ENCODE measurements around the gene MVD. TPM values are rescaled to one million over a fixed set of nuclear protein-coding genes. Genes with fewer than 3 reads are reported as not detected.

MVD gene
- total and polyA plus RNA-seq, 8 donors, result 7.1 to 302 (median 45.9) TPM

DNA sequence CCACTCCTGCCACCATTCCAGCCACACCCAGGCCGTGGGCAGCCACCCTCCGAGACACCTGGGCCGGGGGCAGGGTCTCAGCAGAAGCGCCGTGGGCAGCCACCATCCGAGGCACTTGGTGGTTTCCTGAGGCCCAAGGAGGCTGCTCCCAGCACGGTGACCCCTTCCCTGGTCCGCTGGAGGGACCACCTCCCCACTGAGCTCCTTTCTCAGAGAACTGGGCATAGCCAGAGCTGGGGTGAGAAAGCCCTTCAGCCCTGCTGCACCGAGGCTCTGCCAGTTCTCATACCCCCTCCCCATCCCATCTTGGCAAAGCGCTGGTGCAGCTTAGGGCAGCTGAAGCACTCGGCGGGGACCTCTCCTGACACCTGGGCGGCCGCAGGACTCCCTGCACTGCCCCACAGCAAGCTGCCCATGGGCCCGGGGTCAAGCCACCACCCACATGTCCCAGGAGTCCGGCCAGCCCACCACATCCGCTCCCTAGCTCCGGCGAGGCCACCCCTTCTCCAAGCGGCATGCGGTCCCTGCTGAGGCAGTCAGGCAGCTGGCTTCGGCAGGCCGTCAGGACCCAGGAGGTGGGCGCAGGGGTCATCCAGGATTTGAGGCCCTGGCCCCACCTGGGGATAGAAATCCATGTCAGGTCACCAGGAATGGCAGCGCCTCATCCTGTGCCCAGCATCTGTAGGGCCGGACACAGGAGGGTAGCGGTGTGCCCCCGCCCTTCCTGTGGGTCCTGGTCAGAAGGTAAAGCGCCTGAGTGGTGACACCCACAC, 10.7 kb downstream of the MVD start:
- no peak for TF ChIP-seq POLR2A (IDR thresholded peaks at IDR 0.05)
- no peak for TF ChIP-seq POLR2AphosphoS5 (IDR thresholded peaks at IDR 0.05)
- TF ChIP-seq, protein P1, sequence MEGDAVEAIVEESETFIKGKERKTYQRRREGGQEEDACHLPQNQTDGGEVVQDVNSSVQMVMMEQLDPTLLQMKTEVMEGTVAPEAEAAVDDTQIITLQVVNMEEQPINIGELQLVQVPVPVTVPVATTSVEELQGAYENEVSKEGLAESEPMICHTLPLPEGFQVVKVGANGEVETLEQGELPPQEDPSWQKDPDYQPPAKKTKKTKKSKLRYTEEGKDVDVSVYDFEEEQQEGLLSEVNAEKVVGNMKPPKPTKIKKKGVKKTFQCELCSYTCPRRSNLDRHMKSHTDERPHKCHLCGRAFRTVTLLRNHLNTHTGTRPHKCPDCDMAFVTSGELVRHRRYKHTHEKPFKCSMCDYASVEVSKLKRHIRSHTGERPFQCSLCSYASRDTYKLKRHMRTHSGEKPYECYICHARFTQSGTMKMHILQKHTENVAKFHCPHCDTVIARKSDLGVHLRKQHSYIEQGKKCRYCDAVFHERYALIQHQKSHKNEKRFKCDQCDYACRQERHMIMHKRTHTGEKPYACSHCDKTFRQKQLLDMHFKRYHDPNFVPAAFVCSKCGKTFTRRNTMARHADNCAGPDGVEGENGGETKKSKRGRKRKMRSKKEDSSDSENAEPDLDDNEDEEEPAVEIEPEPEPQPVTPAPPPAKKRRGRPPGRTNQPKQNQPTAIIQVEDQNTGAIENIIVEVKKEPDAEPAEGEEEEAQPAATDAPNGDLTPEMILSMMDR (IDR thresholded peaks at IDR 0.05), result no peak
- no peak for TF ChIP-seq EP300 (IDR thresholded peaks at IDR 0.05)
- DNase-seq, result no peak
- H3K4me1 ChIP-seq, result peaks cover 27 to 44% (median 33%) of the 10 kb centered on the region in 4 donors
- H3K9me3 ChIP-seq, result no peaks in the 10 kb centered on the region
- H3K27me3 ChIP-seq, result no peaks in the 10 kb centered on the region
- H3K36me3 ChIP-seq, result peaks cover 6 to 52% (median 45%) of the 10 kb centered on the region in 4 donors
- H3K4me3 ChIP-seq, result no peak overlapping the region
- 86 to 90% (median 89%) methylated on average over 16 to 29 of the region's 29 CpGs for whole genome bisulfite sequencing, 5 donors
- intact Hi-C loops (cut with DNase I; ENCODE audit: low total_unique reads), result no loop called here
- H3K27ac ChIP-seq, result peak overlapping the region; percentile 53 to 91 (median 86)

DNA sequence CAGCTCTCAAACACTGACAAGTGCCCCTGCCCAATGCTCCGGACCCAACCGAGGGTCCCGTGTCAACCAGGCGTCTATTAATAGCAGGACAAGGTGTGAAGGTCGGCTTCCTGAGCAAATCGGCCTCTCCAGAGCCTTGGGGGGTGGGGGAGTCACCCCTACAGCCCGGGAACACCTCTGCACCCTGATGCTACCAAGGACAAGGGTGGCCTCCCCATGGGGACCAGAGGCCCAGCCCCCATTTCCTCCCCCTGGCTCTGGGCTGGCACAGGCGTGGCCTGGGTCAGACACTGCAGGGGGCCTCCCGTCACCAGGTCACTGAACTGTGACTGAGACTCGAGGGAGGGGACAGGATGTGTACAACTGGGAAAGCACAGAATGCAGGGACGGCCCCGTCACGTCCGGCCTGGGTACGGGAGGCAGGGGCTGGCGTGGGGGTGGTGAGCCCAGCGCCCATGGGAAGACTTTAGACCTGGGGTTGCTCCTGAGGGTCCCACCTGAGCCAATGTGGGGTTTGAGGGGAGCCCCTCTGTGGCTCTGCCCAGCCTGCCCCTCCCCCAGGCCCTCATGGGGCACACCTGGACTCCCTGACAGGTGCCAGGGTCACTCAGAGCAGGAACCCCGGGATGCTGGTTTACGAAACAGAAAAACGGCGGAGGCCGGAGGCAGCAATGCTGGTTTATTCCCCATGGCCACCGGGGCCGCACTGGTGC, 11.5 kb downstream of the MVD start:
- Histone ChIP-seq H3K36me3 (peaks cover 6 to 51% (median 42%) of the 10 kb centered on the region in 4 donors), H3K27me3 (no peaks in the 10 kb centered on the region), H3K27ac (peak overlapping the region; percentile 63 to 91 (median 86)), H3K9me3 (no peaks in the 10 kb centered on the region), H3K4me3 (peak overlapping the region; percentile 56 to 83 (median 74)), H3K4me1 (peaks cover 27 to 44% (median 34%) of the 10 kb centered on the region in 4 donors)
- 36 to 45% (median 43%) methylated on average over 14 to 24 of the region's 24 CpGs for WGBS, 5 donors
- peak; percentile 63 to 86 for DNase-seq
- peak in 2 of 3 donors; percentile 53 to 59 for TF ChIP-seq POLR2AphosphoS5 (IDR thresholded peaks at IDR 0.05)
- no peak for TF ChIP-seq POLR2A (IDR thresholded peaks at IDR 0.05)
- intact Hi-C loops (cut with DNase I; ENCODE audit: low total_unique reads), result no loop called here

DNA sequence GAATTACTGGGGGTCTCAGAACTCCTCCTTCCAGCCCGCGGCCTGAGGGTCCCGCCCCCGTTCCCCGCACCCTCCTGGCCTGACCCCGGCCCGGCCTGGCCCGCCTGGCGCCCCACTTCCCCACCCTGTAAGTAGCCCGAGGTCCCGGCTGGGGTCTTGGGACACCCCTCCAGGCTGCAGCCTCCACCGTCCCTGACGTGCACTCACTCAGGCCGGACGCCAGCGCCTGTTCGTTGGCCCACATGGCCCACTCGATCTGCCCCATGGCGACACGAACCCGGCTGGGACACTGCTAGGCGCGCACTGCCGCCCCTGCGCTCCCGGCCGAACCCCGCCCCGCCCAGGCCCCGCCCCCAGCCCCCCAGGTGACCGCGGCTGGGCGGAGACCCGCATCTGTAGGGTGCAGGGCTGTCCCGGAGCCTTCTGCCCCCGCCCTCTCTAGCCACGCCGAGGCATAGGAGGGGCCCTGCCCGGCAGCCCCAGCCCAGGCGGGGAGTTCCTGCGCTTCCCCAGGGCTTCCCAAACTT, 12.1 kb downstream of the MVD start, which contains the start of gene CYBA:
CYBA (minus strand) TSS at position 305 of the 527 bp plus-strand sequence; CDS start at position 265, 40 bp downstream.
- H3K36me3 ChIP-seq, result peaks cover 6 to 51% (median 40%) of the 10 kb centered on the region in 4 donors
- intact Hi-C loops (cut with DNase I; ENCODE audit: low total_unique reads), result no loop called here
- DNase-seq, result peak; percentile 83 to 91
- no peaks in the 10 kb centered on the region for H3K9me3 ChIP-seq
- H3K4me1 ChIP-seq, result peaks cover 27 to 44% (median 34%) of the 10 kb centered on the region in 4 donors
- H3K27me3 ChIP-seq, result no peaks in the 10 kb centered on the region
- H3K4me3 ChIP-seq, result peak within 1 kb of the TSS; percentile 56 to 83 (median 74)
- H3K27ac ChIP-seq, result peak within 1 kb of the TSS; percentile 63 to 91 (median 86)
- 0 to 3% (median 1%) methylated on average over 17 to 41 of the region's 41 CpGs for WGBS, 5 donors
- peak in 2 of 3 donors; percentile 68 to 73 for TF ChIP-seq POLR2AphosphoS5 (IDR thresholded peaks at IDR 0.05)
- TF ChIP-seq, protein P1 (IDR thresholded peaks at IDR 0.05), result no peak

DNA sequence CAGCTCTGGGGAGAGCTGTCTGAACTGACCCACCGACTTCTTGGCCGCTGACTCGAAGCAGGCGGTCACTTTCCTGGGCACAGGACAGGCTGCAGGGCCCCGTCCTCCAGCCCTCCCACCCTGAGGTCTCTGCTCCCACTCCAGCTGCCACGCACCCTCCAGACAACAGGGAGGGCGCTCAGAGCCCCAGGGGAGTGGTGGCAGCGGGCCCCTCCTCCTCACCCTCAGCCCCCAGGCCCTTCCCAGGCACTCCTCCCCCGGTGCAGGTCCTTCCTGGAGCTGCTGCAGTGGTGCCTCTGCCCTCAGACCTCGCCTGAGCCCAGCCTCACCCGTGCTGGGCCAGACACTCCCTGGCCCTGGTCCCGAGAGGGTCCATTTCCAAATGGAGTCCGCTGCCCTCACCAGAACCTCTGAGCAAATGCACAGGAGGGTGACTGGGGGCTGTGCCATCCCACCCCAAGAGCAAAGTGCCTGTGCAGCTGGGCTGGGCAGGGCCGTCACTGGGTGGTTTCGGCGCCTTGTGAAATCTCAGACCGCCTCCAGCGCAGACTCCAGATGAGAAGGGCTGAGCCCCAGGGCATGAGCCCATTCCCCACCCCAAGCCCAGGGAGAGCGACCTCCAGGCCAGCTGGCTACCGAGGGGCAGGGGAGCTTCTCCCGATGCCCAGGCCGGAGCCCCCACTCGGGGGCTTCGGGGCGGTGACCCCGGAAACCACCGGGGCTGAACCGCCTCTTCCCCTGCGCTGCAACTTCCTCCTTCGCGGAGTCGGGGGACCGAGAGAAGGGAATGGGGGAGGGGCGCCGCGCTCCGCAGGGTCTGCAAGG, 12.8 kb downstream of the MVD start:
- peaks cover 5 to 51% (median 39%) of the 10 kb centered on the region in 4 donors for H3K36me3 ChIP-seq
- intact Hi-C loops (cut with DNase I; ENCODE audit: low total_unique reads), result no loop called here
- peak overlapping the region; percentile 28 to 91 (median 86) for H3K27ac ChIP-seq
- peak; percentile 48 to 71 for DNase-seq
- no peaks in the 10 kb centered on the region for H3K27me3 ChIP-seq
- WGBS, 5 donors, result 11 to 32% (median 17%) methylated on average over 11 to 37 of the region's 37 CpGs
- H3K4me1 ChIP-seq, result peaks cover 27 to 44% (median 34%) of the 10 kb centered on the region in 4 donors
- TF ChIP-seq POLR2AphosphoS5 (IDR thresholded peaks at IDR 0.05) (no peak), EP300 (IDR thresholded peaks at IDR 0.05) (no peak), POLR2A (IDR thresholded peaks at IDR 0.05) (no peak)
- TF ChIP-seq, protein P1 (IDR thresholded peaks at IDR 0.05), result no peak
- H3K9me3 ChIP-seq, result no peaks in the 10 kb centered on the region
- H3K4me3 ChIP-seq, result peak overlapping the region; percentile 56 to 83 (median 74)

All from stomach (tissue), 9 donors.